HG03342 (cell line): ENCODE results near the gene DPP10.

Experiments used
- ATAC-seq: cut with Tn5 transposase; IDR thresholded peaks from one replicate; pipeline ENCODE4 v1.9.1; 2021; ENCODE audit warnings: mild to moderate bottlenecking, moderate library complexity; ENCODE audit not compliant: unreplicated experiment

The DPP10 gene

GRCh38 chr2:115201386-115201785 is 758.9 kb downstream of the DPP10 start:
- ATAC-seq: no peak

- no peak for ATAC-seq
Observed at GRCh38 chr2:115208493-115209164, 766.2 kb downstream of the DPP10 start.

GRCh38 chr2:115214050-115214449 is 771.6 kb downstream of the DPP10 start:
- ATAC-seq: no peak

GRCh38 chr2:115219296-115219695 is 776.9 kb downstream of the DPP10 start:
- ATAC-seq: no peak

GRCh38 chr2:115234186-115234585 is 791.7 kb downstream of the DPP10 start:
- no peak for ATAC-seq

- no peak for ATAC-seq
Observed at GRCh38 chr2:115234737-115235136, 792.3 kb downstream of the DPP10 start.

GRCh38 chr2:115248066-115248465 is 805.6 kb downstream of the DPP10 start:
- ATAC-seq: no peak

- ATAC-seq: no peak
Observed at GRCh38 chr2:115277366-115277765, 834.9 kb downstream of the DPP10 start.

- ATAC-seq: no peak
Observed at GRCh38 chr2:115285416-115285815, 843.0 kb downstream of the DPP10 start.

GRCh38 chr2:115290478-115290877 is 848.0 kb downstream of the DPP10 start:
- no peak for ATAC-seq

- ATAC-seq: no peak
Observed at GRCh38 chr2:115292742-115293141, 850.3 kb downstream of the DPP10 start.

GRCh38 chr2:115294999-115295398 is 852.6 kb downstream of the DPP10 start:
- no peak for ATAC-seq

- ATAC-seq: no peak
Observed at GRCh38 chr2:115297056-115297455, 854.6 kb downstream of the DPP10 start.

GRCh38 chr2:115299199-115299598 is 856.8 kb downstream of the DPP10 start:
- no peak for ATAC-seq

- ATAC-seq: no peak
Observed at GRCh38 chr2:115305712-115306111, 863.3 kb downstream of the DPP10 start.

- no peak for ATAC-seq
Observed at GRCh38 chr2:115314119-115314518, 871.7 kb downstream of the DPP10 start.

- no peak for ATAC-seq
Observed at GRCh38 chr2:115327061-115327460, 884.6 kb downstream of the DPP10 start.

- no peak for ATAC-seq
Observed at GRCh38 chr2:115359550-115359949, 917.1 kb downstream of the DPP10 start.

GRCh38 chr2:115364093-115364492 is 921.7 kb downstream of the DPP10 start:
- ATAC-seq: no peak

- no peak for ATAC-seq
Observed at GRCh38 chr2:115369400-115369799, 927.0 kb downstream of the DPP10 start.

GRCh38 chr2:115374981-115375380 is 932.5 kb downstream of the DPP10 start:
- ATAC-seq: no peak

GRCh38 chr2:115384399-115384798 is 942.0 kb downstream of the DPP10 start:
- ATAC-seq: no peak

GRCh38 chr2:115386465-115386864 is 944.0 kb downstream of the DPP10 start:
- no peak for ATAC-seq
